Lung microvascular endothelial cell (primary cell): ENCODE results near the gene MIDN. TPM values are rescaled to one million over a fixed set of nuclear protein-coding genes. Genes with fewer than 3 reads are reported as not detected.

Source experiments
- DNase-seq, 2 donors: peaks; one replicate each; pipeline versions ENCODE4 v3.0.0 to v3.0.0-alpha.2; 2010; ENCODE audit warnings: low read depth in 2 of 2
- total RNA-seq: library from RNA; depleted of rRNA; stranded (reverse); fragments of >200 nt; gene quantifications from 2 replicates; pipeline ENCODE4 v1.2.1, GENCODE V29; 2014

Gene MIDN
- total RNA-seq, 1 donor from 2014 or later: 3.2 TPM

- peak; percentile 76 to 83 for DNase-seq
Observed at GRCh38 chr19:1232652-1233072, 15.7 kb upstream of the MIDN start.

- no peak for DNase-seq
Observed at GRCh38 chr19:1233115-1233667, 15.2 kb upstream of the MIDN start.

GRCh38 chr19:1234051-1234954 is 14.1 kb upstream of the MIDN start:
- DNase-seq: no peak

GRCh38 chr19:1234955-1235380 is 13.4 kb upstream of the MIDN start:
- no peak for DNase-seq

- DNase-seq: no peak
Observed at GRCh38 chr19:1235625-1236538, 12.5 kb upstream of the MIDN start.

- no peak for DNase-seq
Observed at GRCh38 chr19:1236576-1236975, 11.8 kb upstream of the MIDN start.

GRCh38 chr19:1237027-1237659 is 11.2 kb upstream of the MIDN start:
- DNase-seq: peak; percentile 35 to 64

- peak in 1 of 2 donors; percentile 43 for DNase-seq
Observed at GRCh38 chr19:1237754-1238368, 10.5 kb upstream of the MIDN start, which contains the start of gene CBARP. Gene CBARP, minus strand, starts transcription at chr19:1238005. Its CDS starts 1,905 bp downstream, at chr19:1236100.

- DNase-seq: no peak
Observed at GRCh38 chr19:1238369-1239303, 9.7 kb upstream of the MIDN start.

GRCh38 chr19:1239420-1239795 is 9.0 kb upstream of the MIDN start:
- DNase-seq: no peak

GRCh38 chr19:1239796-1240737 is 8.3 kb upstream of the MIDN start:
- peak; percentile 92 to 96 for DNase-seq

GRCh38 chr19:1240925-1241324 is 7.5 kb upstream of the MIDN start:
- DNase-seq: no peak

- DNase-seq: peak; percentile 96
Observed at GRCh38 chr19:1241417-1242095, 6.8 kb upstream of the MIDN start, which contains the start of gene ATP5F1D. Gene ATP5F1D, plus strand, starts transcription at chr19:1241751. Its CDS starts 100 bp downstream, at chr19:1241851.

GRCh38 chr19:1243768-1244692 is 4.4 kb upstream of the MIDN start:
- peak; percentile 83 to 86 for DNase-seq

- no peak for DNase-seq
Observed at GRCh38 chr19:1244693-1245451, 3.5 kb upstream of the MIDN start.
